CD14-positive monocyte (primary cell): ENCODE measurements around the gene C11orf97. TPM values are rescaled to one million over a fixed set of nuclear protein-coding genes. Genes with fewer than 3 reads are reported as not detected.
"Not testable (repeated sequence)": the region's sequence is repeated elsewhere in the genome, so short reads cannot be mapped to it uniquely, and the experiment has no call there.

ENCODE experiments used
- DNase-seq, 3 donors: peaks; one replicate each; pipeline ENCODE4 v3.0.0-alpha.2; 2011 to 2022
- H2AFZ ChIP-seq: 2 replicates; pipeline ENCODE4 v1.6.0; 2012; ENCODE audit warnings: mild to moderate bottlenecking, low read depth, low read length, inconsistent platforms; ENCODE audit not compliant: insufficient read depth, poor library complexity, severe bottlenecking
- H3K27ac ChIP-seq, 2 donors: 1 replicate in 1 of 2; 2 replicates in 1 of 2; pipeline ENCODE4 v1.5.1; 2012 to 2013; ENCODE audit warnings: low read length in 2 of 2, control low read depth in 1 of 2, inconsistent platforms in 1 of 2, low read depth in 1 of 2, mild to moderate bottlenecking in 1 of 2
- H3K27me3 ChIP-seq, 2 donors: one replicate each; pipeline versions ENCODE4 v1.6.0 to v1.6.1; 2011 to 2013; ENCODE audit warnings: low read length in 2 of 2; ENCODE audit not compliant: control insufficient read depth in 2 of 2, insufficient read depth in 2 of 2
- H3K36me3 ChIP-seq, 2 donors: replicated peaks in 1 of 2; 1 replicate in 1 of 2; 2 replicates in 1 of 2; pipeline versions ENCODE4 v1.5.1 to v1.6.1; 2012 to 2013; ENCODE audit warnings: low read length in 2 of 2, control low read depth in 1 of 2, inconsistent platforms in 1 of 2, mild to moderate bottlenecking in 1 of 2; ENCODE audit not compliant: insufficient read depth in 2 of 2, control insufficient read depth in 1 of 2
- H3K4me1 ChIP-seq, 2 donors: 1 replicate in 1 of 2; 2 replicates in 1 of 2; pipeline versions ENCODE4 v1.5.1 to v1.6.1; 2012 to 2013; ENCODE audit warnings: low read length in 2 of 2, control low read depth in 1 of 2, inconsistent platforms in 1 of 2, mild to moderate bottlenecking in 1 of 2, moderate library complexity in 1 of 2; ENCODE audit not compliant: insufficient read depth in 2 of 2, control insufficient read depth in 1 of 2
- H3K4me2 ChIP-seq: replicated peaks from 2 replicates; pipeline ENCODE3; 2012; ENCODE audit warnings: low read length, moderate library complexity, mild to moderate bottlenecking; ENCODE audit not compliant: poor library complexity, severe bottlenecking; ENCODE audit errors: extremely low read depth
- H3K4me3 ChIP-seq, 3 experiments: fragments of 200-600 bp in 1 of 3; sonication (generic) in 1 of 3; replicated peaks in 1 of 3; 1 replicate in 2 of 3; 2 replicates in 1 of 3; pipeline ENCODE4 v1.5.1; 2011 to 2013; ENCODE audit warnings: low read length in 3 of 3, mild to moderate bottlenecking in 3 of 3, control low read depth in 2 of 3, low read depth in 2 of 3, inconsistent platforms in 1 of 3, moderate library complexity in 1 of 3
- H3K79me2 ChIP-seq: 2 replicates; pipeline ENCODE4 v1.6.0; 2012; ENCODE audit warnings: mild to moderate bottlenecking, control low read depth, inconsistent platforms, low read length, moderate library complexity; ENCODE audit not compliant: insufficient read depth
- H3K9ac ChIP-seq: 2 replicates; pipeline ENCODE4 v1.6.0; 2017; ENCODE audit warnings: low read length, mild to moderate bottlenecking; ENCODE audit not compliant: insufficient read depth, poor library complexity, severe bottlenecking
- H3K9me3 ChIP-seq, 2 donors: replicated peaks in 1 of 2; 1 replicate in 1 of 2; 2 replicates in 1 of 2; pipeline versions ENCODE4 v1.5.1 to v1.6.1; 2012 to 2013; ENCODE audit warnings: low read length in 2 of 2, control low read depth in 1 of 2; ENCODE audit not compliant: control insufficient read depth in 1 of 2, insufficient read depth in 1 of 2
- H4K20me1 ChIP-seq: 2 replicates; pipeline ENCODE4 v1.6.0; 2012; ENCODE audit warnings: mild to moderate bottlenecking, low read length, control low read depth, moderate library complexity; ENCODE audit not compliant: insufficient read depth
- H3K27ac Mint-ChIP-seq, 7 donors: one replicate each; pipeline ENCODE4 v1.8.0; 2020; ENCODE audit warnings: mild to moderate bottlenecking in 7 of 7, mixed read lengths in 7 of 7, moderate library complexity in 6 of 7, inconsistent platforms in 2 of 7
- H3K27me3 Mint-ChIP-seq, 3 donors: one replicate each; pipeline ENCODE4 v1.8.0; 2021 to 2022; ENCODE audit warnings: low read depth in 3 of 3, mild to moderate bottlenecking in 3 of 3, mixed read lengths in 3 of 3, moderate library complexity in 3 of 3, inconsistent platforms in 1 of 3
- H3K36me3 Mint-ChIP-seq, 2 donors: one replicate each; pipeline ENCODE4 v1.8.0; 2020; ENCODE audit warnings: mixed read lengths in 2 of 2, inconsistent platforms in 1 of 2, mild to moderate bottlenecking in 1 of 2
- H3K4me1 Mint-ChIP-seq: one replicate; pipeline ENCODE4 v1.8.0; 2020; ENCODE audit warnings: mild to moderate bottlenecking, mixed read lengths
- H3K4me3 Mint-ChIP-seq, 2 donors: one replicate each; pipeline ENCODE4 v1.8.0; 2020; ENCODE audit warnings: mild to moderate bottlenecking in 2 of 2, mixed read lengths in 2 of 2, moderate library complexity in 1 of 2
- H3K9me3 Mint-ChIP-seq, 7 donors: one replicate each; pipeline ENCODE4 v1.8.0; 2020 to 2022; ENCODE audit warnings: mixed read lengths in 7 of 7, mild to moderate bottlenecking in 6 of 7, moderate library complexity in 6 of 7, inconsistent platforms in 2 of 7
- WGBS: methylation state at CpG from one replicate; pipeline ENCODE4 v1.1.5; 2013; ENCODE audit warnings: missing lambda C conversion rate; ENCODE audit not compliant: insufficient coverage; 5-methylcytosine and 5-hydroxymethylcytosine counted together
- intact Hi-C, 2 donors: fragments of 100-400 bp; cut with micrococcal nuclease; formaldehyde crosslinking; loops; one replicate each; pipeline versions ENCODE4 v1.15.0 to v1.15.1; 2023
- polyA plus RNA-seq, 3 donors: library from polyadenylated mRNA; depleted of rRNA in 1 of 3; unstranded in 2 of 3; stranded (reverse) in 1 of 3; fragments of 300-500 nt in 2 of 3; fragments of >200 nt in 1 of 3; fragmentation: Illumina TruSeq in 2 of 3; gene quantifications; 1 replicate in 2 of 3; 2 replicates in 1 of 3; pipeline ENCODE4 v1.2.3, GENCODE V29; 2012 to 2021
- TF ChIP-seq, protein P1 (sequence below): fragments of 200-600 bp; IDR thresholded peaks from one replicate; pipeline ENCODE4 v1.8.0; 2022; ENCODE audit warnings: antibody characterized with exemption, mild to moderate bottlenecking

Gene C11orf97
- polyA plus RNA-seq, 3 donors, result not detected

DNA sequence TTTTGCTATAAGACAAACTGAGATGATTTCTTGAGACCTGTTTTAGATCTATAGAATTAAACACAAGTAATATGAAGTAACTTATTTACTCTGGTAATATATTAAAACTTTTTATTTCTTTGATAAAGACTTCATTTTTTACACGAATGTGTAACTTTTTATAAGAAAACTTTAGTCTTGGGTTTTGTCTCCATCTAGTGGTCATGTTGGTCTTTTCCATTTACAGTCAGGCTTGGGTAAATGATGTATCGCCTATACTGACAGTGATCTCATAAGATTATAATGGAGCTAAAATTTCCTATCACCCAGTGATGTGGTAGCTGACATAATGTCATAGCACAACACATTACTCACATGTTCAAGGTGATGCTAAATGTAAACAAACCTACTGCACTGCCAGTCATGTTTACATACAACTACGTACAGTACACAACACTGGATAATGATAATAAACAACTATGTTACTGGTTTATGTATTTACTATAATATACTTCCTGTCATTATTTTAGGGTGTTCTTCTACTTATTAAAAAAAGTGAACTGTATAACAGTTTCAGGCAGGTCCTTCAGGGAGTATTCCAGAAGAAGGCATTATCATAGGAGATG, 7.5 kb upstream of the C11orf97 start:
- Mint-ChIP-seq H3K9me3 (no peaks in the 10 kb centered on the region), H3K4me3 (no peak overlapping the region), H3K27me3 (peaks cover 0 to 3% (median 0%) of the 10 kb centered on the region in 3 donors), H3K36me3 (peaks cover 20% of the 10 kb centered on the region in 2 donors), H3K27ac (no peak overlapping the region), H3K4me1 (peaks cover 9% of the 10 kb centered on the region)
- peaks cover 11 to 23% of the 10 kb centered on the region in 2 donors for H3K36me3 ChIP-seq
- no peaks in the 10 kb centered on the region for H3K27me3 ChIP-seq
- WGBS, result no CpG with 5 or more reads among the region's 3 CpGs
- no peaks in the 10 kb centered on the region for H3K9me3 ChIP-seq
- peak; percentile 33 to 58 (median 45) for DNase-seq
- no peak overlapping the region for H3K4me2 ChIP-seq
- TF ChIP-seq, protein P1, sequence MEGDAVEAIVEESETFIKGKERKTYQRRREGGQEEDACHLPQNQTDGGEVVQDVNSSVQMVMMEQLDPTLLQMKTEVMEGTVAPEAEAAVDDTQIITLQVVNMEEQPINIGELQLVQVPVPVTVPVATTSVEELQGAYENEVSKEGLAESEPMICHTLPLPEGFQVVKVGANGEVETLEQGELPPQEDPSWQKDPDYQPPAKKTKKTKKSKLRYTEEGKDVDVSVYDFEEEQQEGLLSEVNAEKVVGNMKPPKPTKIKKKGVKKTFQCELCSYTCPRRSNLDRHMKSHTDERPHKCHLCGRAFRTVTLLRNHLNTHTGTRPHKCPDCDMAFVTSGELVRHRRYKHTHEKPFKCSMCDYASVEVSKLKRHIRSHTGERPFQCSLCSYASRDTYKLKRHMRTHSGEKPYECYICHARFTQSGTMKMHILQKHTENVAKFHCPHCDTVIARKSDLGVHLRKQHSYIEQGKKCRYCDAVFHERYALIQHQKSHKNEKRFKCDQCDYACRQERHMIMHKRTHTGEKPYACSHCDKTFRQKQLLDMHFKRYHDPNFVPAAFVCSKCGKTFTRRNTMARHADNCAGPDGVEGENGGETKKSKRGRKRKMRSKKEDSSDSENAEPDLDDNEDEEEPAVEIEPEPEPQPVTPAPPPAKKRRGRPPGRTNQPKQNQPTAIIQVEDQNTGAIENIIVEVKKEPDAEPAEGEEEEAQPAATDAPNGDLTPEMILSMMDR, result peak; percentile 82
- H3K4me3 ChIP-seq, result no peak overlapping the region
- no peaks in the 10 kb centered on the region for H3K79me2 ChIP-seq
- H3K4me1 ChIP-seq, result peaks cover 3 to 8% of the 10 kb centered on the region in 2 donors
- H3K9ac ChIP-seq, result no peak overlapping the region
- intact Hi-C loops, result loop anchor here (5.0 to 10.0 kb wide), 4 partner anchors 177 to 322 kb away; no protein-coding TSS in a partner anchor
- H4K20me1 ChIP-seq, result no peaks in the 10 kb centered on the region
- H2AFZ ChIP-seq, result no peak overlapping the region
- no peak overlapping the region for H3K27ac ChIP-seq

DNA sequence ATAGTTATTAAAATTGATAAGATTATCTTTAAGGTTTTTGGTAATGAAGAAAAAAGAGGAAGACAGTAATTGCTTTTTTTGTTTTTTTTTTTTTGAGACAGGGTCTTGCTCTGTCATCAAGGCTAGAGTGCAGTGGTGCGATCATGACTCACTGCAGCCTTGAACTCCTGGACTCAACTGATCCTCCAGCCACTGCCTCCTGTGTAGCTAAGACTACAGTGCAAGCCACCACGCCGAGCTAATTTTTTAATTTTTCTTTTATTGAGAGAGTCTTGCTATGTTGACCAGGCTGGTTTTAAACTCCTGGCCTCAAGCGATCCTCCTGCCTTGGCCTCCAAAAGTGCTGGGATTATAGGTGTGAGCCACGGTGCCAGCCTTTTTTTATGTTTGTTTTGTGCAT, 5.7 kb upstream of the C11orf97 start:
- H3K79me2 ChIP-seq, H3K4me1 Mint-ChIP-seq, H3K9ac ChIP-seq, H3K27ac Mint-ChIP-seq, H3K27me3 ChIP-seq, H3K9me3 ChIP-seq, H3K4me1 ChIP-seq, H3K27me3 Mint-ChIP-seq, H3K9me3 Mint-ChIP-seq, H3K27ac ChIP-seq, H3K4me3 ChIP-seq, H3K4me3 Mint-ChIP-seq, H3K36me3 ChIP-seq, H4K20me1 ChIP-seq, H3K4me2 ChIP-seq, H2AFZ ChIP-seq: not testable (repeated sequence)
- DNase-seq, result peak in 1 of 3 donors; percentile 22
- H3K36me3 Mint-ChIP-seq, result peaks cover 7 to 12% of the 10 kb centered on the region in 2 donors
- intact Hi-C loops, result loop anchor here (5.0 to 10.0 kb wide), 3 partner anchors 179 to 322 kb away; no protein-coding TSS in a partner anchor
- 100% methylated on average over 3 of the region's 5 CpGs for WGBS
